GM12891 (cell line): ENCODE data around the gene RNF152.

Source experiments
- POLR2A ChIP-seq: IDR thresholded peaks from 2 replicates; pipeline ENCODE4 v1.6.1; 2011; ENCODE audit warnings: low read depth, low read length, control low read depth
- POLR2AphosphoS5 ChIP-seq: IDR thresholded peaks from 2 replicates; pipeline ENCODE4 v1.6.1; 2011; ENCODE audit warnings: low read depth, low read length, control low read depth
- POU2F2 ChIP-seq: IDR thresholded peaks from 2 replicates; pipeline ENCODE4 v1.6.1; 2011; ENCODE audit warnings: low read depth, mild to moderate bottlenecking, control low read depth, low read length, moderate library complexity
- SPI1 ChIP-seq: IDR thresholded peaks from 2 replicates; pipeline ENCODE4 v1.6.1; 2011; ENCODE audit warnings: low read depth, low read length, control low read depth
- TAF1 ChIP-seq: IDR thresholded peaks from 2 replicates; pipeline ENCODE4 v1.6.1; 2011; ENCODE audit warnings: low read depth, low read length, control low read depth

- TF ChIP-seq POLR2AphosphoS5 (no peak), POLR2A (no peak), TAF1 (no peak), SPI1 (no peak), POU2F2 (no peak)
Observed at GRCh38 chr18:61765097-61765496, 127.7 kb downstream of the RNF152 start.
